Peyer's patch (tissue), 4 donors: ENCODE measurements around the gene STK38L.

Source experiments
- CTCF ChIP-seq, 6 experiments: fragments of 450-650 bp in 4 of 6; fragments of 200-600 bp in 2 of 6; sonication (generic) in 1 of 6; IDR thresholded peaks; one replicate each; pipeline ENCODE4 v1.5.1; 2017 to 2019; ENCODE audit warnings: antibody characterized with exemption in 6 of 6, mild to moderate bottlenecking in 3 of 6, moderate library complexity in 1 of 6
- POLR2A ChIP-seq, 2 donors: fragments of 450-650 bp; IDR thresholded peaks; one replicate each; pipeline ENCODE4 v1.5.1; 2017; ENCODE audit warnings: antibody characterized with exemption in 2 of 2, mild to moderate bottlenecking in 2 of 2, moderate library complexity in 2 of 2

GRCh38 chr12:27243804-27244688 lies at the start of gene STK38L:
- TF ChIP-seq CTCF (IDR thresholded peaks at IDR 0.05) (peak in 2 of 6 experiments; percentile 35 to 41), POLR2A (IDR thresholded peaks at IDR 0.05) (peak; percentile 94 to 95)
